ENCODE measurements around the gene TSHZ2.

The TSHZ2 gene

GRCh38 chr20:53175135-53175780, 203.1 kb downstream of the TSHZ2 start:
- no peak for DNase-seq

GRCh38 chr20:53176134-53176533, 204.0 kb downstream of the TSHZ2 start:
- no peak for DNase-seq

- no peak for DNase-seq
These were observed 205.5 kb downstream of the TSHZ2 start for GRCh38 chr20:53177687-53178086.

GRCh38 chr20:53179749-53180148, 207.6 kb downstream of the TSHZ2 start:
- no peak for DNase-seq

GRCh38 chr20:53180928-53181362, 208.8 kb downstream of the TSHZ2 start:
- DNase-seq: no peak

GRCh38 chr20:53181866-53182376, 209.8 kb downstream of the TSHZ2 start:
- DNase-seq: no peak

GRCh38 chr20:53183181-53183580, 211.0 kb downstream of the TSHZ2 start:
- no peak for DNase-seq

- DNase-seq: no peak
These were observed 214.5 kb downstream of the TSHZ2 start for GRCh38 chr20:53186635-53187034.

- no peak for DNase-seq
These were observed 215.4 kb downstream of the TSHZ2 start for GRCh38 chr20:53187392-53188068.

GRCh38 chr20:53190225-53190624, 218.1 kb downstream of the TSHZ2 start:
- no peak for DNase-seq

GRCh38 chr20:53191957-53192356, 219.8 kb downstream of the TSHZ2 start:
- no peak for DNase-seq

GRCh38 chr20:53194306-53195290, 222.4 kb downstream of the TSHZ2 start:
- DNase-seq: no peak

GRCh38 chr20:53195876-53196610, 223.9 kb downstream of the TSHZ2 start:
- no peak for DNase-seq

- DNase-seq: no peak
These were observed 229.4 kb downstream of the TSHZ2 start for GRCh38 chr20:53201588-53201987.

- DNase-seq: no peak
These were observed 230.6 kb downstream of the TSHZ2 start for GRCh38 chr20:53202777-53203176.

GRCh38 chr20:53205046-53205445, 232.9 kb downstream of the TSHZ2 start:
- no peak for DNase-seq

- DNase-seq: no peak
These were observed 236.1 kb downstream of the TSHZ2 start for GRCh38 chr20:53208110-53208832.

- DNase-seq: no peak
These were observed 237.9 kb downstream of the TSHZ2 start for GRCh38 chr20:53210041-53210440.

- DNase-seq: no peak
These were observed 238.8 kb downstream of the TSHZ2 start for GRCh38 chr20:53210931-53211330.

- no peak for DNase-seq
These were observed 239.9 kb downstream of the TSHZ2 start for GRCh38 chr20:53212018-53212417.

GRCh38 chr20:53214392-53214791, 242.2 kb downstream of the TSHZ2 start:
- no peak for DNase-seq

GRCh38 chr20:53215166-53215565, 243.0 kb downstream of the TSHZ2 start:
- DNase-seq: no peak

All from DMS79 treated with DMSO at 0.1 percent for 48 hours (cell line).